Stimulated activated CD8-positive, alpha-beta memory T cell treated with anti-CD3 and anti-CD28 coated beads, Interleukin-15, amount 100 ng/mL, for 24 hours (primary cell): ENCODE measurements around the gene DOCK7.
"Not testable (repeated sequence)": the region's sequence is repeated elsewhere in the genome, so short reads cannot be mapped to it uniquely, and the experiment has no call there.

Experiments
- DNase-seq: peaks from one replicate; pipeline ENCODE4 v3.0.0-alpha.2; 2020; ENCODE audit warnings: low read depth

The DOCK7 gene

GRCh38 chr1:62687903-62688686 is at the start of gene DOCK7:
DOCK7 (minus strand) TSS chr1:62688386; CDS start chr1:62688264, 122 bp downstream.
- DNase-seq, result peak; percentile 8

- no peak for DNase-seq
Observed at GRCh38 chr1:62735491-62736171, 47.4 kb upstream of the DOCK7 start.

GRCh38 chr1:62732331-62732730 is 44.1 kb upstream of the DOCK7 start:
- no peak for DNase-seq

GRCh38 chr1:62728963-62729362 is 40.8 kb upstream of the DOCK7 start:
- no peak for DNase-seq

- no peak for DNase-seq
Observed at GRCh38 chr1:62727656-62728407, 39.6 kb upstream of the DOCK7 start.

- DNase-seq, result no peak
Observed at GRCh38 chr1:62726011-62726442, 37.8 kb upstream of the DOCK7 start.

- no peak for DNase-seq
Observed at GRCh38 chr1:62725255-62725654, 37.1 kb upstream of the DOCK7 start.

GRCh38 chr1:62724430-62724829 is 36.2 kb upstream of the DOCK7 start:
- DNase-seq, result no peak

- no peak for DNase-seq
Observed at GRCh38 chr1:62723883-62724282, 35.7 kb upstream of the DOCK7 start.

- DNase-seq, result no peak
Observed at GRCh38 chr1:62722796-62723195, 34.6 kb upstream of the DOCK7 start.

GRCh38 chr1:62720946-62721554 is 32.9 kb upstream of the DOCK7 start:
- no peak for DNase-seq

- DNase-seq, result not testable (repeated sequence)
Observed at GRCh38 chr1:62718400-62718799, 30.2 kb upstream of the DOCK7 start.

GRCh38 chr1:62717483-62717882 is 29.3 kb upstream of the DOCK7 start:
- DNase-seq, result no peak

GRCh38 chr1:62716397-62716796 is 28.2 kb upstream of the DOCK7 start:
- DNase-seq, result no peak

- no peak for DNase-seq
Observed at GRCh38 chr1:62712336-62713243, 24.4 kb upstream of the DOCK7 start.

GRCh38 chr1:62707744-62708120 is 19.5 kb upstream of the DOCK7 start:
- DNase-seq, result no peak

GRCh38 chr1:62706985-62707743 is 19.0 kb upstream of the DOCK7 start:
- DNase-seq, result no peak

GRCh38 chr1:62698161-62698560 is 10.0 kb upstream of the DOCK7 start:
- DNase-seq, result not testable (repeated sequence)

GRCh38 chr1:62694479-62694878 is 6.3 kb upstream of the DOCK7 start:
- DNase-seq, result not testable (repeated sequence)

- DNase-seq, result no peak
Observed at GRCh38 chr1:62693123-62693522, 4.9 kb upstream of the DOCK7 start.
